ENCODE data around the gene ZNF84. TPM values are rescaled to one million over a fixed set of nuclear protein-coding genes. Genes with fewer than 3 reads are reported as not detected.

Gene ZNF84
- 10 to 100 TPM; 36.2 to 40.8 TPM for total RNA-seq

DNA sequence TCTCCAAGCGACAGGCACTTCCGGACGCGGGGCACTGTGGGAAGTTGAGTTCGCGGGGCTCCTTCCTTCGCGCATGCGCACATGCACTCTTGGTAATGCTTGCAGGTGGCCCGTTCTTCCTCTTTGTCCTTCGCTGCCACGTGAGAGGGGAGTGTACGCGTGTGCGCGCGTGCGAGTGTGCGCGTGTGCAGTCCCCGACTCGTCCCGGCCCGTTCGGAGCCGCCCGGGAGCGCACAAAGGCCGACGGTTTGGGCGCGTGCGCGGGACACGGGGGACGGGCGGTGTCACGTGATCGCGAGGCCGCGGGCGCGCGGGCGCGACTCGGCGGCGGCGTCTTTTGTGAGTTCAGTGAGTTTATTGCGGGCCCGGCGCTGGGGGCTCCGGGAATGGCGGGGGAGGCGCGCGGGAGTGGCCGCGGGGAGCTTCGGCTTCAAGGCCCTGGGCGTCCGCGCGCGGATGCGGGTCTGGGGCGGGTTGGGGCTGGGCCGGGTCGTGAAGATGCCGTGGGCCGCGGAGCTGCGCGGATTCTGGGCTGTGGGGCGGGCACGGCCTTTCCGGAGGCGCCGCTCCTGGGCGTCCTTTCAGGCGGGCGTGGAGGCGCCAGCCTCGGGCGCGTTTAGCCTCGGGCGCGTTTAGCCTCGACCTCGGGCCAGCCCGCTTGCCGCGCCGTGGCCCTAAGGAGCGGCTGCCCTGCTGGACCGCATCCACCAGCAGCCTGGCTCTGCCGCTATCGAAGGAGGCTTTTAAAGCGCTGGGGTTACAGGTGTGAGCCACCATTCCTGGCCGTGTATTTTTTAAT, at the start of gene ZNF84:
Gene ZNF84 (plus strand): TSS at position 303 of the 799 bp plus-strand sequence. CDS start 3,959 bp downstream, outside the sequence.
- peak within 1 kb of the TSS; percentile 86 for H3K4me3 Mint-ChIP-seq
- H3K4me1 Mint-ChIP-seq = peaks cover 13% of the 10 kb centered on the region
- H3K27me3 Mint-ChIP-seq = no peaks in the 10 kb centered on the region
- ATAC-seq (ENCODE audit: low read depth) = peak; percentile 95
- peak within 1 kb of the TSS; percentile 97 for H3K27ac Mint-ChIP-seq
- H3K9me3 Mint-ChIP-seq = peaks cover 38% of the 10 kb centered on the region
- POLR2A ChIA-PET = interaction anchor here (0.7 to 3.8 kb wide), 10 partner anchors 9 to 150 kb away, joined by 3 to 20 read pairs (median 3); partner anchors contain the start of genes CHFR, ZNF10, ZNF26 and ZNF891
- DNase-seq = peak; percentile 95
- H3K36me3 Mint-ChIP-seq = peaks cover 45% of the 10 kb centered on the region

DNA sequence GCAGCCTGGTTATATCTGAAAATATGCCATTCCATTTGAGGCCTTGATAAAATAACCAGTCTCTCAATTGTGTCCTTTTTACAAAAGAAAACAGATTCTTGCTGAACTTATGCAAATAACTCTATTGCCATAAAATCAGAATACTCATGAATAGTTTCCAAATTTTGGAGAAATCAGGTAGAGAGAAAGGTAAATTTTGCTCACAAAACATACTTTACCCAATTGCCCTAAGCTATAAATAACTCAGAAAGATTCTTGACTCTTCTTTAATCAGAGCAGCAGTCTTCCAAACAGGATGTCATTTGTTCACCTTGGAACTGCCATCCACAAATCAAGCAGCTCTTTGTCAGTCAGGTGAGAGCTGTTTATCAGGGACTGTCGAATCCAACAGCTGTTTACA, 38.6 kb upstream of the ZNF84 start:
- POLR2A ChIA-PET = interaction anchor here (0.6 kb wide), 1 partner anchor 13 kb away, joined by 3 read pairs; the partner anchor contains the start of gene ZNF26
- Mint-ChIP-seq H3K36me3 (peaks cover 74% of the 10 kb centered on the region), H3K9me3 (peaks cover 28% of the 10 kb centered on the region), H3K27me3 (no peaks in the 10 kb centered on the region), H3K27ac (no peak overlapping the region), H3K4me3 (no peak overlapping the region), H3K4me1 (no peaks in the 10 kb centered on the region)
- no peak for ATAC-seq (ENCODE audit: low read depth)
- no peak for DNase-seq

DNA sequence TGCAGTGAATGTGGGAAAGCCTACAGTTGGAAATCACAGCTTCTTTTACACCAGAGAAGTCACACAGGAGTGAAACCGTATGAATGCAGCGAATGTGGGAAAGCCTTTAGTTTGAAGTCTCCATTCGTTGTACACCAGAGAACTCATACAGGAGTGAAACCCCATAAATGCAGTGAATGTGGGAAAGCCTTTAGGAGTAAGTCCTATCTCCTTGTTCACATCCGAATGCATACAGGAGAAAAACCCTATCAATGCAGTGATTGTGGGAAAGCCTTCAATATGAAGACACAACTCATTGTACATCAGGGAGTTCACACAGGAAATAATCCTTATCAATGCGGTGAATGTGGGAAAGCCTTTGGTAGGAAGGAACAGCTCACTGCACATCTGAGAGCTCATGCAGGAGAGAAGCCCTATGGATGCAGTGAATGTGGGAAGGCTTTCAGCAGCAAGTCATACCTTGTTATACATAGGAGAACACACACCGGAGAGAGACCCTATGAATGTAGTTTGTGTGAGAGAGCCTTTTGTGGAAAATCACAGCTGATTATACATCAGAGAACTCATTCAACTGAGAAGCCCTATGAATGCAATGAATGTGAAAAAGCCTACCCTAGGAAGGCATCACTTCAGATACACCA, 26.5 kb upstream of the ZNF84 start:
- H3K27me3 Mint-ChIP-seq = no peaks in the 10 kb centered on the region
- no peak overlapping the region for H3K4me3 Mint-ChIP-seq

GRCh38 chr12:133023566-133023965, 13.7 kb upstream of the ZNF84 start:
- ATAC-seq (ENCODE audit: low read depth) (no peak), DNase-seq (no peak)
- H3K27ac Mint-ChIP-seq = no peak overlapping the region
- no peak overlapping the region for H3K4me3 Mint-ChIP-seq
- H3K36me3 Mint-ChIP-seq = peaks cover 26% of the 10 kb centered on the region
- H3K4me1 Mint-ChIP-seq = no peaks in the 10 kb centered on the region
- H3K27me3 Mint-ChIP-seq = no peaks in the 10 kb centered on the region
- H3K9me3 Mint-ChIP-seq = peaks cover 33% of the 10 kb centered on the region
- POLR2A ChIA-PET = no interaction called here

More for the DNA sequence above, 26.5 kb upstream of the ZNF84 start:
- no peak overlapping the region for H3K27ac Mint-ChIP-seq
- H3K36me3 Mint-ChIP-seq = peaks cover 94% of the 10 kb centered on the region
- ATAC-seq (ENCODE audit: low read depth) = no peak
- peaks cover 4% of the 10 kb centered on the region for H3K4me1 Mint-ChIP-seq
- peaks cover 45% of the 10 kb centered on the region for H3K9me3 Mint-ChIP-seq
- DNase-seq = no peak
- POLR2A ChIA-PET = interaction anchor here (1.5 kb wide), 1 partner anchor 119 kb away, joined by 3 read pairs; the partner anchor contains the start of genes ZNF10 and ZNF891

DNA sequence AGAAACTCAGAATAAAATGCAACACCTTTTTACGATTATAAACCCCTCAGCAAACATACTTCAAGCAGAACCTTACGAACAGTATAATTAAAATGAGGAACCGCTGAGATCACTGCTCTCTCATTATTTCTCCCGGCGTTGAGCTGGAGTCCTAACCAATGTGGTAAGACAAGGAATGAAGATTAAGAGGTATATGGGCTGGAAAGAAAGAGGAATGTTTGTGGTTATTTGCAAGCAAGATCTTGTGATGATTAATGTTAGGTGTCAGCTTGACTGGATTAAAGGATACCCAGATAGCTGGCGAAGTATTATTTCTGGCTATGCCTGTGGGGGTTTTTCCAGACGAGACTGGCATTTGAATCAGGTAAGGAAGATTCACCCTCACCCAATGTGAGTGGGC, 10.3 kb upstream of the ZNF84 start:
- ATAC-seq (ENCODE audit: low read depth) (no peak), DNase-seq (no peak)
- Mint-ChIP-seq H3K4me3 (no peak overlapping the region), H3K36me3 (peaks cover 11% of the 10 kb centered on the region), H3K4me1 (no peaks in the 10 kb centered on the region), H3K27ac (no peak overlapping the region), H3K27me3 (no peaks in the 10 kb centered on the region), H3K9me3 (peaks cover 30% of the 10 kb centered on the region)
- POLR2A ChIA-PET = no interaction called here

DNA sequence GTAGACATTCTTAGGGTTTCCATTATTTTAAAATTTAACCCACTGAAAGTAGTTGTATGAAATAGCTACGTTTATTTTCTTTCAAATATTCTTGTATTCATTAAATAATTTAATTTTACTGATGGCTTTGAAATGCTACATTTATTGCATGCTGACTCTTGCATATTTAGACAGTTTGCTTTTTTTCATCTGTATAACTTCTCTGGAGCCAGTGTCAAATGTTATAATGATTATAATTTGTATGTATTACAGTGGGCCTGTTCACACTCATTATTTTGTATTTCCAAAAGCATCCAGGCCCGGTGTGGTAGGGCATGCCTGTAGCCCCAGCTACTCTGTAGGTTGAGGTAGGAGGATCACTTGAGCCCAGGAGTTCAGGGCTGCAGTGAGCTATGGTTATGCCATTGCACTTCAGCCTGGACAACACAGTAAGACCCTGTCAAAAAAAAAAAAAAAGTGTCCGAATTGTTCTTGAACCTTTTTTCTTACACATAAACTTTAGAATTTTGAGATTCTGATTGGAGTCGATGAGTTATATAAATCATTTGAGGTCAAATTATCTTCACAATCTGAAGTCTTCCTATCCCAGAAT, 905 bp downstream of the ZNF84 start:
- peak overlapping the region; percentile 97 for H3K27ac Mint-ChIP-seq
- H3K9me3 Mint-ChIP-seq = peaks cover 41% of the 10 kb centered on the region
- no peak for DNase-seq
- peak overlapping the region; percentile 86 for H3K4me3 Mint-ChIP-seq
- H3K36me3 Mint-ChIP-seq = peaks cover 53% of the 10 kb centered on the region
- H3K4me1 Mint-ChIP-seq = peaks cover 13% of the 10 kb centered on the region
- ATAC-seq (ENCODE audit: low read depth) = no peak
- POLR2A ChIA-PET = interaction anchor here (0.7 to 3.8 kb wide), 8 partner anchors 10 to 151 kb away, joined by 3 to 20 read pairs (median 3); partner anchors contain the start of genes CHFR, ZNF10, ZNF26 and ZNF891
- H3K27me3 Mint-ChIP-seq = no peaks in the 10 kb centered on the region

DNA sequence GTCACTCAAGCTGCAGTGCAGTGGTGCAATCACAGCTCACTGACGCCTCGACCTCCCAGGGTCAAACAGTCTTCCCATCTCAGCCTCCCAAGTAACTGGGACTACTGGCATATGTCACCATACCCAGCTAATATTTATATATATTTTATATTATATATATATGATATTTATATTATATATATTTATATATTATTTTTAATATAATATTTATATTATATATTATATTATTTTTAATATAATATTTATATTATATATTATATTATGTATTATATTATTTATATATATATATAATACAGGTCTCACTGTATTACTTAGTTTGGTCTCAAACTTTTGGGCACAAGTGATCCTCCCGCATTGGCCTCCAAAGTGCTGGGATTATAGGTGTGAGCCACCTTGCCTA, 9.4 kb downstream of the ZNF84 start:
- Mint-ChIP-seq H3K27me3 (no peaks in the 10 kb centered on the region), H3K4me3 (no peak overlapping the region)

GRCh38 chr12:133057446-133057845, 20.1 kb downstream of the ZNF84 start:
- no peak for ATAC-seq (ENCODE audit: low read depth)
- no peaks in the 10 kb centered on the region for H3K27me3 Mint-ChIP-seq
- H3K9me3 Mint-ChIP-seq = peaks cover 34% of the 10 kb centered on the region
- POLR2A ChIA-PET = no interaction called here
- no peak for DNase-seq
- peaks cover 53% of the 10 kb centered on the region for H3K36me3 Mint-ChIP-seq
- no peaks in the 10 kb centered on the region for H3K4me1 Mint-ChIP-seq
- H3K27ac Mint-ChIP-seq = no peak overlapping the region
- H3K4me3 Mint-ChIP-seq = no peak overlapping the region

More for the DNA sequence above, 9.4 kb downstream of the ZNF84 start:
- Mint-ChIP-seq H3K36me3 (peaks cover 96% of the 10 kb centered on the region), H3K4me1 (no peaks in the 10 kb centered on the region), H3K9me3 (peaks cover 49% of the 10 kb centered on the region), H3K27ac (no peak overlapping the region)
- POLR2A ChIA-PET = interaction anchor here (0.6 kb wide), 1 partner anchor 101 kb away, joined by 3 read pairs; no protein-coding TSS in a partner anchor
- DNase-seq = no peak
- ATAC-seq (ENCODE audit: low read depth) = no peak

DNA sequence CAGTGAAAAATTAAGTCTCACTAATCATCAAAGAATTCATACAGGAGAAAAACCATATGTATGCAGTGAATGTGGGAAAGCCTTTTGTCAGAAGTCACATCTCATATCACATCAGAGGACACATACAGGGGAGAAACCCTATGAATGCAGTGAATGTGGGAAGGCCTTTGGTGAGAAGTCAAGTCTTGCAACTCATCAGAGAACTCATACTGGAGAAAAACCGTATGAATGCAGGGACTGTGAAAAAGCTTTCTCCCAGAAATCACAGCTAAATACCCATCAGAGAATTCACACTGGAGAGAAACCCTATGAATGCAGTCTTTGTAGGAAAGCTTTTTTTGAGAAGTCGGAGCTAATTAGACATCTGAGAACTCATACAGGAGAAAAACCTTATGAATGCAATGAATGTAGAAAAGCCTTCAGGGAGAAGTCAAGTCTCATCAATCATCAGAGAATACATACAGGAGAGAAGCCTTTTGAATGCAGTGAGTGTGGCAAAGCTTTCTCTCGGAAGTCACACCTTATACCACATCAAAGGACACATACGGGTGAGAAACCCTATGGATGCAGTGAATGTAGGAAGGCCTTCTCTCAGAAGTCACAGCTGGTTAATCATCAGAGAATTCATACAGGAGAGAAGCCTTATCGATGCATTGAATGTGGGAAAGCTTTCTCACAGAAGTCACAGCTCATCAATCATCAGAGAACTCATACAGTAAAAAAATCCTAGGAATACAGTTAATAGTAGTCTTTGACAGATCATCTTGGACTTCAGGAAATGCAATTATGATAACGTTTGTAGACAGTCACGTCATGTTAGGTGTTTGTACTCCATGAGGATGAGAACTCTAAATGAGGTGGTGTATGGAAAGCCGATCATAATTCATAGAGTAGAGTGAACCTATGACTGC, 21.1 kb downstream of the ZNF84 start:
- POLR2A ChIA-PET = interaction anchor here (0.6 kb wide), 1 partner anchor 22 kb away, joined by 3 read pairs; no protein-coding TSS in a partner anchor
- Mint-ChIP-seq H3K4me3 (no peak overlapping the region), H3K27ac (no peak overlapping the region), H3K36me3 (peaks cover 50% of the 10 kb centered on the region), H3K9me3 (peaks cover 36% of the 10 kb centered on the region), H3K4me1 (no peaks in the 10 kb centered on the region), H3K27me3 (no peaks in the 10 kb centered on the region)
- DNase-seq (no peak), ATAC-seq (ENCODE audit: low read depth) (no peak)

DNA sequence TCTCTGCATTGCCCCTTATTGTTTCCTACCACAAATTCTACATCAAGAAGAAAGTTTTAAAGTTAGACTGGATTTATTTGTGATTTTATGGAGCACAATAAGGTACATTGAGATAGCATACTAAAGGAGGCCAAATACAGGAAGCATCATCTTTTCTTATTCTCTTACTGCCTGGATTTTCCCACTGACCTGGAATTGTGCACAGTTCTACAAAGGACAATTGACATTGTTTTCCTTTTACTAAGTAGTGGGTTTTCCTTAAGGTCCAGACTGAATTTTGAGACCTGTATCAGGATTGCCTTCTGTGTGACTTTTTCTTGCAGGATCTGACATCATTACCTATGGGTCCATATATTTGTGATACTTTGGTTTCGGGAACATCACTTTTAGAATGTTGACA, 24.6 kb downstream of the ZNF84 start:
- Mint-ChIP-seq H3K9me3 (peaks cover 53% of the 10 kb centered on the region), H3K4me3 (no peak overlapping the region), H3K36me3 (peaks cover 28% of the 10 kb centered on the region), H3K27me3 (no peaks in the 10 kb centered on the region), H3K4me1 (no peaks in the 10 kb centered on the region), H3K27ac (no peak overlapping the region)
- DNase-seq (no peak), ATAC-seq (ENCODE audit: low read depth) (no peak)
- POLR2A ChIA-PET = no interaction called here

- Mint-ChIP-seq H3K4me3 (no peak overlapping the region), H3K27ac (no peak overlapping the region), H3K36me3 (peaks cover 13% of the 10 kb centered on the region), H3K9me3 (peaks cover 47% of the 10 kb centered on the region), H3K4me1 (no peaks in the 10 kb centered on the region), H3K27me3 (no peaks in the 10 kb centered on the region)
- ATAC-seq (ENCODE audit: low read depth) (no peak), DNase-seq (no peak)
- POLR2A ChIA-PET = no interaction called here
Measured at GRCh38 chr12:133063556-133063955, 26.2 kb downstream of the ZNF84 start.

DNA sequence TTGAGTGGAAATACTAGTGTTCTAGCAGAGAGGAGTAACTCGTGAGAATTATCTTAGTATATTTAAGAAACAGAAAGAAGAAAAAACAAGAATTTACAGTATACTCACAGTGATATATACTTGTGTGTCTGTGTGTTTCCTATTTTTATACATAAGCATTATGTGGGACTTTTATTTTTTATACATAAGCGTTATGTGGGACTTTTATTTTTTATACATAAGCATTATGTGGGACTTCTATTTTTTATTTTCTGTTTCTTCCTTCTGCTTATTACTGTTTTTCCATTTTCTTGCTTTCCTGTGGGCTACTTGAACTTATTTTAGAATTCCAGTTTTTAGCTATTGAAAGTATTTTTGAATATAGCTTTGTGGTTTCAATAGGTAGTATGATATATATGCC, 36.5 kb downstream of the ZNF84 start:
- peaks cover 34% of the 10 kb centered on the region for H3K9me3 Mint-ChIP-seq
- H3K27me3 Mint-ChIP-seq = no peaks in the 10 kb centered on the region
- H3K36me3 Mint-ChIP-seq = no peaks in the 10 kb centered on the region
- ATAC-seq (ENCODE audit: low read depth) (no peak), DNase-seq (no peak)
- H3K4me1 Mint-ChIP-seq = no peaks in the 10 kb centered on the region
- no peak overlapping the region for H3K27ac Mint-ChIP-seq
- no peak overlapping the region for H3K4me3 Mint-ChIP-seq
- POLR2A ChIA-PET = no interaction called here

Measured in activated naive CD8-positive, alpha-beta T cell treated with anti-CD3 and anti-CD28 coated beads, Interleukin-2, amount 10 ng/mL, durations not matched to agents 7 days and 5 days (primary cell).